Left kidney (tissue), 2 donors: Measurements from ENCODE around the gene ADCY9. TPM values are rescaled to one million over a fixed set of nuclear protein-coding genes. Genes with fewer than 3 reads are reported as not detected.
"Not testable (repeated sequence)": the region's sequence is repeated elsewhere in the genome, so short reads cannot be mapped to it uniquely, and the experiment has no call there.

ENCODE experiments used
- DNase-seq: peaks from one replicate; pipeline ENCODE4 v3.0.0-alpha.2; 2013
- polyA plus RNA-seq: library from polyadenylated mRNA; unstranded; fragments of 120-200 nt; gene quantifications from one replicate; pipeline ENCODE4 v1.2.1, GENCODE V29; 2013; ENCODE audit not compliant: insufficient read length

Gene ADCY9
- polyA plus RNA-seq, 1 donor = 9.5 TPM

- DNase-seq = no peak
These were observed 164.1 kb downstream of the ADCY9 start for GRCh38 chr16:3951861-3952736.

GRCh38 chr16:3951380-3951779 is 164.9 kb downstream of the ADCY9 start:
- not testable (repeated sequence) for DNase-seq

GRCh38 chr16:3950343-3951193 is 165.7 kb downstream of the ADCY9 start:
- DNase-seq = peak; percentile 68

- no peak for DNase-seq
These were observed 166.3 kb downstream of the ADCY9 start for GRCh38 chr16:3949946-3950342.

- peak; percentile 30 for DNase-seq
These were observed 167.0 kb downstream of the ADCY9 start for GRCh38 chr16:3949287-3949686.

DNA sequence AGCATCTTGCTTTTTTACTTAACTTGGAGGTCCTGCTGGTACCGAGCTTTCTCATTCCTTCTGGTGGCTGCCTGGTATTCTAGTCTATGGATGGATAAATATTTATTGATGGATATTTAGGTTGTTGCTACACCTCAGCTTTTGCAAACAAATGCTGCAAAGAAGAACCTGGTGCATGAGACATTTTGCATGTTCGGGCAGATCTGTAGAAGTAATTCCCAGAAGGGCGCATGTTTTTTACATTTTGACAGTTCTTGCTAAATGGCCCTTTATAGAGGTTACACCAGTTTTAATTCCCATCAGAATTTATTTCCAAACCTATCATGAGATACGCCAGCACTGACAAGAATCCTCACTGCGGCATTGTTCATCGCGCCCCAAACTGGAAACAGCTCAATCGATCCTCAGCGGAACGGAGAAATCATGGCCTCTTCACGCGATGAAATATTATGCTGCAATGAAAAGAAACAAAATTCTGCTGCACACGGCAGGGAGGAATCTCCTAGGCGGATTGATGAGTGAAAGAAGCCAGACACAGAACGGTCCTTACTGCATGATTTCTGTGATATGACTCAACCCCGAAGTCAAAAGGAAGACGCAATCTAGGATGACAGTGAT is 167.8 kb downstream of the ADCY9 start:
- no peak for DNase-seq

DNA sequence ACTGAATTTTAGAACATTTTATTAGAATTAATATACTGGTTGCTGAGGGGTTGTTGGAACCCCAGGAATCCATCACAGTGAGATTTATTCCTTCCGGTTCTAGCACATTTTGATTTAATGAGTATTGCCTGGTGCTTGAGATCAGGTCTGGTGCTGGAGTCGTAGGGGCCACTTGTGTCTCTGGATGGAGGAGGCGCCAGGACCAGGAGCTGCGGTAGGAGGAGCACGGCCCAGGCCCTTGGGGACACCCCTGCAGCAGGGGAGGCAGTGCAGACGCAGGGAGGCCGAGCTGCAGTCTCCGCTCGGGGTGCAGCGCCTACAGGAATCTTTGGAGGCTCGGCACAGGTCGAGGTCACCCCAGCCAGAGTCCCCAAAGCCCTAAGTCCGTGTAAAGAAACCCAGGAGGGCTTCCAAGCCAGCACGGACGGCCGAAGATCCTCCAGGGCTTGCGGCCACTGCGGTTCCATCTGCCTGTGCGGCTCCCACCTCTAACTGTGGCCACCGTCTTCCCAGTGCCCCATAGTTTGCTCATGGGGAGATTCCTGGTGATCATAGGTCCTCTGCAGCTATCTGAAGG is 169.6 kb downstream of the ADCY9 start:
- no peak for DNase-seq

DNA sequence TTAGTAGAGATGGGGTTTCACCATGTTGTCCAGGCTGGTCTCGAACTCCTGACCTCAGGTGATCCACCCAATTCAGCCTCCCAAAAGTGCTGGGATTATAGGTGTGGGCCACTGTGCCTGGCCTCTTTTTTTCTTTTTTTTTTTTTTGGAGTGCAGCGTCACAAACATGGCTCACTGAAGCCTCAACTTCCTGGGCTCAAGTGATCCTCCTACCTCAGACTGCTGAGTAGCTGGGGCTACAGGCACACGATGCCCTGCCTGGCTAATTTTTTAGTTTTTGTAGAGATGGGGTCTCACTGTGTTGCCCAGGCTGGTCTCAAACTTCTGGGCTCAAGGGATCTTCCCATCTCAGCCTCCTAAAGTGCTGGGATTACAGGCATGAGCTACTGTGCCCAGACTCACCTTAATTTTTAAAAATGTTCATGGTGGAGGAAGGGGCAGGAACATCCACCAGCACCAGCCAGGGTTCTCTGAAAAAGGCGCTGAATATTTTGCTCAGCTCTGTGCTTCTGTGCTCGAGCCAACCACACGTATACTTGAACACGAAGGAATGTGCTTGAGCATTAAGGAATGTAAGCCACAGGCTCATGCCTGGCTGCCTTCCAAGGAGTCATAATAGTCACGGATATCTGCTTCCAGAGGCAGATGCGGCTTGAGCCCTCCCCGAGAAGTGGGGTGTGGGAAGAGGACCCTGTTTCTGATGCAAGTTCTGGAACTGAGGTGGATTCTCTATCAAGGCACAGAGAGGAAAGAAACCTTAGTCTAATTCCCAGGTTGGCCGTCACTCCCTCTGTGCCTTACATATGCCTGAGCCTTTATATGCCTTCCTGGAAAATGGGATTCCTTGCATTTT is 170.3 kb downstream of the ADCY9 start:
- peak; percentile 80 for DNase-seq

DNA sequence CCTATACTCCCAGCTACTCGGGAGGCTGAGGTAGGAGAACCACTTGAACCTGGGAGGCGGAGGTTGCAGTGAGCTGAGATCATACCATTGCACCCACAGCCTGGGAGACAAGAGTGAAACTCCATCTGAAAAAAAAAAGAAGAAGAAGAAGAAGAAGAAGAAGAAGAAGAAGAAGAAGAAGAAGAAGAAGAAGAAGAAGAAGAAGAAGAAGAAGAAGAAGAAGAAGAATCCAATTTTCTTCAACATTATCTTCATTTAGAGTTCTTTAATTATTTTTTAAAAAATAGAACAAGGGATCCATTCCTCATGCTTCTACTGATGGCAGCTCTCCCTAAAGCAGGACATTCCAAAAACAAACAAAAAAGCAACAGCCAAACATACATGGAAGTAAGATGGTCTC is 171.8 kb downstream of the ADCY9 start:
- DNase-seq = not testable (repeated sequence)

GRCh38 chr16:3942146-3942545 is 174.1 kb downstream of the ADCY9 start:
- DNase-seq = not testable (repeated sequence)

- DNase-seq = peak; percentile 65
These were observed 177.2 kb downstream of the ADCY9 start for GRCh38 chr16:3938843-3939624.

- no peak for DNase-seq
These were observed 177.8 kb downstream of the ADCY9 start for GRCh38 chr16:3938471-3938842.

- DNase-seq = no peak
These were observed 179.0 kb downstream of the ADCY9 start for GRCh38 chr16:3937066-3937875.

DNA sequence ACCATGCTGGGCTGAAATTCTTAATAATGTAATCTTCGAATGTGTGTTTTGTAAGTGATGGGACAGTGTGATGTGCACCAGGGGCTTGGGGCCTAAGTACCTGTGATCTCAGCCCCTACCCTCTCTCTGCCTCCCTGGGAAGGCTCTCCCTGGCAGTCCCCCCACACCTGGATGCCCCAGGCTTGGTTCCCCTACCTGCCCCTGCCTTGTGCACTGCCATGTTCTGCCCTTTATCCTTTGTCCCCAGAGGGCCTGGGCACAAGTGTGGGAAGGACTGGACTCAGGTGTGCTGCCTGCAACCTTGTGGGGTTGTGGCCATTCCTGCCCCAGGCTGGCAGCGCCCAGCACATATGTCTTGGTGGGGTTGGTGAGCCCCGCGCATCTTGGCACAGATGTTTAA is 180.3 kb downstream of the ADCY9 start:
- DNase-seq = no peak

DNA sequence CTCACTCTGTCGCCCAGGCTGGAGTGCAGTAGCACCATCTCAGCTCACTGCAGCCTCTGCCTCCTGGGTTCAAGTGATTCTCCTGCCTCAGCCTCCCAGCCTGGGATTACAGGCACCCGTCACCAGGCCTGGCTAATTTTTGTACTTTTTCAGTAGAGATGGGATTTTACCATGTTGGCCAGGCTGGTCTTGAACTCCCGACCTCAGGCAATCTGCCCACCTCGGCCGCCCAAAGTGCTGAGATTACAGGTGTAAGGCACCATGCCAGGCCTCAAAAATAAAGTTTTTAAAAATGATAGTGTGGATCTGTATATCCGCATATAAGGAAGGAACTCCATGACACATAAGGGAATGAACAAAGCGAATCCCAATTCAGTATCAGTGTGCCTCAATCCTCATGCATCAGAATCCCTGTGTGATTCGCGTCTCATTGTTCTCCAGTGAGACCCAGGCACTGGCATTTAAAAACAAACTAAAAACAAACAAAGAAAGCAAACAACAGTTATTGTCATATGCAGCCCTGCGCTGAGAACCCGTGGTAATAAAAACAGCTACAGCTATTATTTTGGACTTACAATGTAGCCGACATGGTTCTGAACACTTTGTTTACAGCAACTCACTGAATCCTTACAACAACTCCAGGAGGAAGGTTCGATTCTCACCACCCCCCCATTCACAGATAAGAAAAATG is 181.6 kb downstream of the ADCY9 start:
- no peak for DNase-seq

DNA sequence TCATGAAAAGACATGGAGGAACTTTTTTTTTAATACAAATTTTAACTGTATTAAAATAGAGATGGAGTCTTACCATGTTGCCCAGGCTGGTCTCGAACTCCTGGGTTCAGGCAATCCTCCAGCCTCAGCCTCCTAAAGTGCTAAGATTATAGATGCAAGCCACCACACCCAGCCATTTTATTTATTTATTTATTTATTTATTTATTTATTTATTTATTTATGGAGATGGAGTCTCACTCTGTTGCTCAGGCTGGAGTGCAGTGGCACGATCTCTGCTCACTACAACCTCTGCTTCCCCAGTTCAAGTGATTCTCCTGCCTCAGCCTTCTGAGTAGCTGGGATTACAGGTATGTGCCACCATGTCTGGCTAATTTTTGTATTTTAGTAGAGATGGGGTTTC is 189.1 kb downstream of the ADCY9 start:
- DNase-seq = not testable (repeated sequence)

GRCh38 chr16:3924763-3925162 is 191.5 kb downstream of the ADCY9 start:
- DNase-seq = no peak

- DNase-seq = no peak
These were observed 194.0 kb downstream of the ADCY9 start for GRCh38 chr16:3922241-3922640.

DNA sequence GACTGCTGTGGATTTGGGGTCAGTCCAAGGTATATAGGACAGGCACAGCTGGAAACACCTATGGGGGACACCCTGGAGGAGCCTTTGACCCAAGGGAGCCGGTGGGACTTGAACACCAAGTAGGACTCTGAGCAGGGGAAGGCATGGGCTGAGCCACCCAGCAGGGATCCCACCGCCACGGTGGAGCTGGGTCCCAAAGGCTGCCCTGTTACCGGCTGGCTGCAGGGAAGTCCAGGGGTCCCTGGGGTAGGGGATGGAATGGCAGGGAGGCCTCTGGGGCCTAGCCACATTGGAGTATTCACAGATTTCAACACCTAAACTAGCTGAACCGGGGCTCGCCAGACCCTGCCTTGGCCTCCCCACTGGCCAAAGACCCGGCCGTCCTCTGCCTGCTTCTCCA is 196.0 kb downstream of the ADCY9 start:
- DNase-seq = no peak
